Neural progenitor cell (in vitro differentiated cells): ENCODE measurements around the gene CD248.

ENCODE experiments used
- EZH2 ChIP-seq: fragments of 200-600 bp; sonication (generic); IDR thresholded peaks from 2 replicates; pipeline ENCODE4 v1.6.1; 2017; ENCODE audit warnings: antibody characterized with exemption, mild to moderate bottlenecking, moderate library complexity
- EZH2phosphoT487 ChIP-seq: fragments of 200-600 bp; sonication (generic); IDR thresholded peaks from 2 replicates; pipeline ENCODE4 v1.6.1; 2017; ENCODE audit warnings: antibody characterized with exemption
- TF ChIP-seq, protein P1 (sequence below): fragments of 200-600 bp; sonication (generic); IDR thresholded peaks from 2 replicates; pipeline ENCODE4 v1.5.1; 2017; ENCODE audit warnings: antibody characterized with exemption, mild to moderate bottlenecking

DNA sequence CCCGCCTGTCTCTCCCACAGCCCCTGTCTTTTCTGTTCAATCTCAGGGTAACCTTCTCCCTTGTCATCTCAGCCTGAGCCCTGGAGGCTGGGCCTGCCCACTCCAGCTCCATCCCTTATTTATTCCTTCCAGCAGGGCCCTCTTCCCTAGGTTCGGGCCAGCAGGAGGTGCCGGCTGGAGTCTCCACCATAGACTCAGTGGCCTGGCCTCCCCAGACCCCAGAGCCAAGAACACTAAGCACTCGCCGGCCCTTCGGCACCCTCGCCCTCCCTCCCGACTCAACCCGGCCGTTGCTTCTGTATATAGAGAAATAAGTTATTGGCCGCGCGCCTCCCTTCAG lies 49.8 kb downstream of the CD248 start:
- TF ChIP-seq EZH2 (no peak), EZH2phosphoT487 (no peak)
- TF ChIP-seq, protein P1, sequence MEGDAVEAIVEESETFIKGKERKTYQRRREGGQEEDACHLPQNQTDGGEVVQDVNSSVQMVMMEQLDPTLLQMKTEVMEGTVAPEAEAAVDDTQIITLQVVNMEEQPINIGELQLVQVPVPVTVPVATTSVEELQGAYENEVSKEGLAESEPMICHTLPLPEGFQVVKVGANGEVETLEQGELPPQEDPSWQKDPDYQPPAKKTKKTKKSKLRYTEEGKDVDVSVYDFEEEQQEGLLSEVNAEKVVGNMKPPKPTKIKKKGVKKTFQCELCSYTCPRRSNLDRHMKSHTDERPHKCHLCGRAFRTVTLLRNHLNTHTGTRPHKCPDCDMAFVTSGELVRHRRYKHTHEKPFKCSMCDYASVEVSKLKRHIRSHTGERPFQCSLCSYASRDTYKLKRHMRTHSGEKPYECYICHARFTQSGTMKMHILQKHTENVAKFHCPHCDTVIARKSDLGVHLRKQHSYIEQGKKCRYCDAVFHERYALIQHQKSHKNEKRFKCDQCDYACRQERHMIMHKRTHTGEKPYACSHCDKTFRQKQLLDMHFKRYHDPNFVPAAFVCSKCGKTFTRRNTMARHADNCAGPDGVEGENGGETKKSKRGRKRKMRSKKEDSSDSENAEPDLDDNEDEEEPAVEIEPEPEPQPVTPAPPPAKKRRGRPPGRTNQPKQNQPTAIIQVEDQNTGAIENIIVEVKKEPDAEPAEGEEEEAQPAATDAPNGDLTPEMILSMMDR: no peak
